ENCODE results near the gene OR10S1. TPM values are rescaled to one million over a fixed set of nuclear protein-coding genes. Genes with fewer than 3 reads are reported as not detected.

OR10S1 gene
- total and polyA plus RNA-seq, 2 donors (not counting 3 experiments of a cell fraction or from before 2014, with no cell fraction given): not detected

DNA sequence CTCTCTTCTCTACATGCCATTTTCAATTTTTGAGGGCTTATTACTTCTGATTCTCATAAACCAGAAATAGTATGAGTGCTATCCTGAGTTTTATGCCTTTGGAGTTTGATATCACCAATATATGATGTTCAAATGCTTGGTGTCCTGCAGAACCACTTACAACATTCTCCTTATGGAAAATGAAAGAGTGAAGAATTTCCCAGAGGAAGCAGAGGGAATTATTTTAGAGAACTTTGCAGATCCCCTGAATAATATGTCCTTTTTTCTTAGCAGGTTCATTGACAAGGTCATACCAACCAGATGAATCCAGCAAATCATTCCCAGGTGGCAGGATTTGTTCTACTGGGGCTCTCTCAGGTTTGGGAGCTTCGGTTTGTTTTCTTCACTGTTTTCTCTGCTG is 38.3 kb downstream of the OR10S1 start, which contains the start of gene OR4D5:
Gene OR4D5 (plus strand): TSS at position 301 of the 400 bp plus-strand sequence. CDS start 0 bp downstream, at position 301.
- Histone ChIP-seq H3K27me3 (ENCODE audit: control insufficient read depth in 2 of 2, insufficient read depth in 2 of 2, low read length in 2 of 2) (no peaks in the 10 kb centered on the region), H3K9me3 (replicated peaks; ENCODE audit: control insufficient read depth, insufficient read depth, low read length) (no peaks in the 10 kb centered on the region), H3K27ac (ENCODE audit: insufficient read depth, low read depth, low read length) (no peak within 1 kb of the TSS), H3K9me1 (replicated peaks; ENCODE audit: control insufficient read depth, extremely low read depth, insufficient read depth, low read length) (no peaks in the 10 kb centered on the region), H3K4me2 (ENCODE audit: insufficient read depth, low read length) (no peak within 1 kb of the TSS), H3K4me3 (replicated peaks in 1 of 3; ENCODE audit: insufficient read depth in 1 of 3, low read depth in 1 of 3, low read length in 3 of 3) (no peak within 1 kb of the TSS), H3K9ac (replicated peaks; ENCODE audit: extremely low read depth, insufficient read depth, low read length) (no peak within 1 kb of the TSS), H2AFZ (ENCODE audit: low read depth, low read length) (no peak within 1 kb of the TSS), H4K20me1 (replicated peaks; ENCODE audit: control insufficient read depth, extremely low read depth, insufficient read depth, low read length) (no peaks in the 10 kb centered on the region), H3K4me1 (ENCODE audit: control insufficient read depth, extremely low read depth, insufficient read depth, low read length) (no peaks in the 10 kb centered on the region), H3K36me3 (ENCODE audit: control insufficient read depth in 2 of 2, extremely low read depth in 1 of 2, insufficient read depth in 2 of 2, low read length in 2 of 2) (no peaks in the 10 kb centered on the region), H3K79me2 (ENCODE audit: control insufficient read depth, insufficient read depth, low read length) (no peaks in the 10 kb centered on the region)
- no peak for TF ChIP-seq JUN (IDR thresholded peaks at IDR 0.05; ENCODE audit: borderline replicate concordance, insufficient read depth, insufficient read length, low read depth)
- no peak for TF ChIP-seq FOS (IDR thresholded peaks at IDR 0.05; ENCODE audit: borderline replicate concordance, insufficient read depth, low read length)
- TF ChIP-seq GATA2 (IDR thresholded peaks at IDR 0.05; ENCODE audit: insufficient read depth, insufficient read length, low read depth, low read length): no peak
- no peak for TF ChIP-seq POLR2AphosphoS5 (IDR thresholded peaks at IDR 0.05; ENCODE audit: insufficient read depth, low read depth, low read length)
- TF ChIP-seq, protein P1, sequence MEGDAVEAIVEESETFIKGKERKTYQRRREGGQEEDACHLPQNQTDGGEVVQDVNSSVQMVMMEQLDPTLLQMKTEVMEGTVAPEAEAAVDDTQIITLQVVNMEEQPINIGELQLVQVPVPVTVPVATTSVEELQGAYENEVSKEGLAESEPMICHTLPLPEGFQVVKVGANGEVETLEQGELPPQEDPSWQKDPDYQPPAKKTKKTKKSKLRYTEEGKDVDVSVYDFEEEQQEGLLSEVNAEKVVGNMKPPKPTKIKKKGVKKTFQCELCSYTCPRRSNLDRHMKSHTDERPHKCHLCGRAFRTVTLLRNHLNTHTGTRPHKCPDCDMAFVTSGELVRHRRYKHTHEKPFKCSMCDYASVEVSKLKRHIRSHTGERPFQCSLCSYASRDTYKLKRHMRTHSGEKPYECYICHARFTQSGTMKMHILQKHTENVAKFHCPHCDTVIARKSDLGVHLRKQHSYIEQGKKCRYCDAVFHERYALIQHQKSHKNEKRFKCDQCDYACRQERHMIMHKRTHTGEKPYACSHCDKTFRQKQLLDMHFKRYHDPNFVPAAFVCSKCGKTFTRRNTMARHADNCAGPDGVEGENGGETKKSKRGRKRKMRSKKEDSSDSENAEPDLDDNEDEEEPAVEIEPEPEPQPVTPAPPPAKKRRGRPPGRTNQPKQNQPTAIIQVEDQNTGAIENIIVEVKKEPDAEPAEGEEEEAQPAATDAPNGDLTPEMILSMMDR (IDR thresholded peaks at IDR 0.05; ENCODE audit: extremely low read depth in 1 of 2, insufficient read depth in 1 of 2, low read depth in 1 of 2, low read length in 2 of 2): no peak
- no peak for TF ChIP-seq POLR2A (IDR thresholded peaks at IDR 0.05; ENCODE audit: low read depth, low read length)
- no peak for TF ChIP-seq EZH2 (IDR thresholded peaks at IDR 0.05; ENCODE audit: borderline replicate concordance, low read depth, low read length, severe bottlenecking)
- TF ChIP-seq, protein P2, sequence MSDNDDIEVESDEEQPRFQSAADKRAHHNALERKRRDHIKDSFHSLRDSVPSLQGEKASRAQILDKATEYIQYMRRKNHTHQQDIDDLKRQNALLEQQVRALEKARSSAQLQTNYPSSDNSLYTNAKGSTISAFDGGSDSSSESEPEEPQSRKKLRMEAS (IDR thresholded peaks at IDR 0.05; ENCODE audit: insufficient read depth, insufficient read length): no peak
- TF ChIP-seq MYC (IDR thresholded peaks at IDR 0.05; ENCODE audit: low read depth, low read length): no peak
- intact Hi-C loops (cut with micrococcal nuclease): no loop called here
- dilution Hi-C loops (cut with MboI; ENCODE audit: extremely low pct_ligation_motif_present, low sequenced_read_pairs): no loop called here
- no TSS peak for BruUV-seq (replicated peaks)
- POLR2A ChIA-PET: no interaction called here
- FAIRE-seq (no peak), DNase-seq (ENCODE audit: low read depth, low spot score) (no peak)
- CTCF ChIA-PET: interaction anchor here (1.4 kb wide), 1 partner anchor 10 kb away, joined by 3 read pairs; no protein-coding TSS in a partner anchor

Other genes starting within 250 kb of the OR10S1 start
- gene ZNF202, start 236.1 kb downstream of the OR10S1 start, total RNA-seq: 12.3 and 13.1 TPM in 2 replicates
- gene ZNF202, start 236.1 kb downstream of the OR10S1 start, polyA plus RNA-seq: 5.5 and 6.5 TPM in 2 replicates
- not detected in 2 replicates for gene OR6X1, start 223.3 kb downstream of the OR10S1 start, total RNA-seq
- gene OR6X1, start 223.3 kb downstream of the OR10S1 start, polyA plus RNA-seq: not detected in 2 replicates
- not detected in 2 replicates for gene OR6M1, start 171.4 kb downstream of the OR10S1 start, total RNA-seq
- not detected in 2 replicates for gene OR6M1, start 171.4 kb downstream of the OR10S1 start, polyA plus RNA-seq
- gene TMEM225, start 92.1 kb downstream of the OR10S1 start, total RNA-seq: not detected in 2 replicates
- gene TMEM225, start 92.1 kb downstream of the OR10S1 start, polyA plus RNA-seq: not detected in 2 replicates
- gene OR8D4, start 75.6 kb downstream of the OR10S1 start, total RNA-seq: not detected in 2 replicates
- not detected in 2 replicates for gene OR8D4, start 75.6 kb downstream of the OR10S1 start, polyA plus RNA-seq
- gene OR4D5, start 38.2 kb downstream of the OR10S1 start, total RNA-seq: not detected in 2 replicates
- not detected in 2 replicates for gene OR4D5, start 38.2 kb downstream of the OR10S1 start, polyA plus RNA-seq
- not detected in 2 replicates for gene OR6T1, start 33.9 kb downstream of the OR10S1 start, total RNA-seq
- gene OR6T1, start 33.9 kb downstream of the OR10S1 start, polyA plus RNA-seq: not detected in 2 replicates
- gene OR10G6, start 17.4 kb upstream of the OR10S1 start, total RNA-seq: not detected in 2 replicates
- gene OR10G6, start 17.4 kb upstream of the OR10S1 start, polyA plus RNA-seq: not detected in 2 replicates
- gene OR10G4, start 35.2 kb upstream of the OR10S1 start, total RNA-seq: not detected in 2 replicates
- not detected in 2 replicates for gene OR10G4, start 35.2 kb upstream of the OR10S1 start, polyA plus RNA-seq
- gene OR10G9, start 45.2 kb upstream of the OR10S1 start, total RNA-seq: not detected in 2 replicates
- gene OR10G9, start 45.2 kb upstream of the OR10S1 start, polyA plus RNA-seq: not detected in 2 replicates
- not detected in 2 replicates for gene OR10G8, start 49.0 kb upstream of the OR10S1 start, total RNA-seq
- not detected in 2 replicates for gene OR10G8, start 49.0 kb upstream of the OR10S1 start, polyA plus RNA-seq
- gene OR10G7, start 63.5 kb upstream of the OR10S1 start, total RNA-seq: not detected in 2 replicates
- not detected in 2 replicates for gene OR10G7, start 63.5 kb upstream of the OR10S1 start, polyA plus RNA-seq
- 11.6 and 14.3 TPM in 2 replicates for gene VWA5A, start 137.7 kb upstream of the OR10S1 start, total RNA-seq
- gene VWA5A, start 137.7 kb upstream of the OR10S1 start, polyA plus RNA-seq: 7.0 and 9.1 TPM in 2 replicates
- not detected in 2 replicates for gene OR10D3, start 205.6 kb upstream of the OR10S1 start, total RNA-seq
- gene OR10D3, start 205.6 kb upstream of the OR10S1 start, polyA plus RNA-seq: not detected in 2 replicates